Body of pancreas (tissue), 4 donors: ENCODE data around the gene COL15A1. TPM values are rescaled to one million over a fixed set of nuclear protein-coding genes. Genes with fewer than 3 reads are reported as not detected.

Experiments used
- ATAC-seq: fragments of 150-250 bp; one replicate; pipeline ENCODE4 v1.9.1; 2016
- DNase-seq, 4 donors: peaks; one replicate each; pipeline ENCODE4 v3.0.0-alpha.2; 2019
- H3K27ac ChIP-seq, 4 donors: fragments of 200-600 bp; sonication (generic); 1 replicate in 3 of 4; 2 replicates in 1 of 4; pipeline versions ENCODE4 v1.5.1 to v1.6.1; 2016 to 2019; ENCODE audit warnings: mild to moderate bottlenecking in 1 of 4, mixed read lengths in 1 of 4, moderate library complexity in 1 of 4
- H3K27me3 ChIP-seq, 2 donors: fragments of 200-600 bp; sonication (generic); one replicate each; pipeline ENCODE4 v1.6.0; 2016; ENCODE audit warnings: mild to moderate bottlenecking in 1 of 2
- H3K36me3 ChIP-seq, 2 donors: fragments of 200-600 bp; sonication (generic); replicated peaks in 1 of 2; 2 replicates each; pipeline ENCODE4 v1.5.1; 2016; ENCODE audit warnings: low read depth in 2 of 2; ENCODE audit not compliant: insufficient read depth in 1 of 2
- H3K4me1 ChIP-seq: fragments of 200-600 bp; sonication (generic); one replicate; pipeline ENCODE4 v1.6.0; 2016
- H3K4me3 ChIP-seq, 2 donors: fragments of 200-600 bp; sonication (generic); 1 replicate in 1 of 2; 2 replicates in 1 of 2; pipeline ENCODE4 v1.5.1; 2016 to 2019
- H3K9me3 ChIP-seq, 3 donors: fragments of 200-600 bp; sonication (generic); 1 replicate in 2 of 3; 2 replicates in 1 of 3; pipeline ENCODE4 v1.5.1; 2016
- CTCF ChIP-seq, 7 experiments: fragments of 450-650 bp in 4 of 7; fragments of 200-600 bp in 3 of 7; sonication (generic) in 3 of 7; IDR thresholded peaks; one replicate each; pipeline ENCODE4 v1.5.1; 2016 to 2019; ENCODE audit warnings: antibody characterized with exemption in 7 of 7
- POLR2A ChIP-seq, 3 donors: fragments of 450-650 bp; IDR thresholded peaks; one replicate each; pipeline ENCODE4 v1.6.1; 2016; ENCODE audit warnings: antibody characterized with exemption in 3 of 3, mild to moderate bottlenecking in 2 of 3
- WGBS, 2 donors: methylation state at CpG; one replicate each; pipeline ENCODE4 v1.1.5; 2017; 5-methylcytosine and 5-hydroxymethylcytosine counted together
- intact Hi-C: fragments of 100-400 bp; cut with DNase I; formaldehyde crosslinking; loops from one replicate; pipeline ENCODE4 v1.15.1; 2023
- total RNA-seq, 2 donors: library from RNA; depleted of rRNA; stranded (reverse); fragments of >200 nt; gene quantifications; one replicate each; pipeline ENCODE4 v1.1.0, GENCODE V29; 2016

Gene COL15A1
- total RNA-seq, 2 donors from 2014 or later, result 6.7 to 55.4 TPM

GRCh38 chr9:99031994-99032393 is 88.3 kb downstream of the COL15A1 start:
- no peak for ATAC-seq
- Histone ChIP-seq H3K27me3 (no peaks in the 10 kb centered on the region), H3K9me3 (no peaks in the 10 kb centered on the region), H3K27ac (no peak overlapping the region), H3K4me3 (no peak overlapping the region), H3K36me3 (no peaks in the 10 kb centered on the region), H3K4me1 (no peaks in the 10 kb centered on the region)
- intact Hi-C loops, result no loop called here
- no peak for DNase-seq
- 86 to 90% methylated on average over 5 of the region's 5 CpGs for WGBS, 2 donors
- TF ChIP-seq CTCF (IDR thresholded peaks at IDR 0.05) (no peak), POLR2A (IDR thresholded peaks at IDR 0.05) (no peak)

DNA sequence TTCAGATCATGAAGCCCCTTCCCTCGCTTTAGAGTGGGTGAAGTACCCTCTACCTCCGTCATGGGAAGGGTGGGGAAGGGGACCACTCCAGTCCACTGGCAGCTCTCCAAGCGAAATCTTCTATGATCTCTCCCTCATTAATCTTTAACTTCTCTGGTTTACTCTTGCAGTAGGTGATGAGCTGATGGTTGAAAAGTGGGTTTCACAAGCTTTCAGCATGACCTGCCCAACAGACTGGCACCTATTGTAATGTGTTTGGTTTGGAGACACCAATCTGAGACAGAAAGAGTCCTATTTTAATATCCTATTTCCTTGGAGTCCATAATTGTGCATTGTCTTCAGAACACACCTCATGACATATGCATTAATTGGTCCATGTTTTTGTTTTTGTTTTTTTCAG is 90.4 kb downstream of the COL15A1 start:
- Histone ChIP-seq H3K27me3 (no peaks in the 10 kb centered on the region), H3K4me1 (no peaks in the 10 kb centered on the region), H3K27ac (no peak overlapping the region), H3K4me3 (no peak overlapping the region), H3K36me3 (no peaks in the 10 kb centered on the region), H3K9me3 (no peaks in the 10 kb centered on the region)
- intact Hi-C loops, result no loop called here
- no peak for ATAC-seq
- no peak for DNase-seq
- TF ChIP-seq POLR2A (IDR thresholded peaks at IDR 0.05), result no peak
- TF ChIP-seq CTCF (IDR thresholded peaks at IDR 0.05), result no peak
- WGBS, 2 donors, result 84% methylated on average over 3 of the region's 3 CpGs

DNA sequence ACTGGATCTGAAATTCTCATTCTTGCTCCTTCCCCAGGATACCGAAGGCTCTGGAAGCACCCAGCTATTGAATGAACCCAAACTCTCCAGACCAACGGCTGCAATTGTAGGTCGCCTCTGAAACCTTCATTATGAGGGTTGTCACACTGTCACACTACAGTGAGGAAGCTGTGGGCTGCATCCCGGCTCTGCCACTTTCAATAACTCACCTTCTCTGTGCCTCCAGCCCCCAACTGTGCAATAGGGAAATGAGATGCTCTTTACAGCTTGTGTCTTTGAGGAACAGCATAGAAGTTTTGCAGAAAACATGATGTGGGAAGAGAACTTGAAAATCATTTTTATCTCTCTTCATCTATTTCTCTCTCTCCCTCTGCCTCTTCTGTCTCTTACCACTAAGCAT is 91.6 kb downstream of the COL15A1 start:
- DNase-seq (no peak), ATAC-seq (no peak)
- no peak overlapping the region for H3K4me3 ChIP-seq
- intact Hi-C loops, result no loop called here
- H3K9me3 ChIP-seq, result no peaks in the 10 kb centered on the region
- no peaks in the 10 kb centered on the region for H3K36me3 ChIP-seq
- 82 to 85% methylated on average over 4 of the region's 4 CpGs for WGBS, 2 donors
- H3K27ac ChIP-seq, result no peak overlapping the region
- H3K27me3 ChIP-seq, result no peaks in the 10 kb centered on the region
- TF ChIP-seq CTCF (IDR thresholded peaks at IDR 0.05) (no peak), POLR2A (IDR thresholded peaks at IDR 0.05) (no peak)
- H3K4me1 ChIP-seq, result no peaks in the 10 kb centered on the region

GRCh38 chr9:99037769-99038483 is 94.2 kb downstream of the COL15A1 start:
- no peaks in the 10 kb centered on the region for H3K36me3 ChIP-seq
- ATAC-seq, result no peak
- no peaks in the 10 kb centered on the region for H3K9me3 ChIP-seq
- H3K4me3 ChIP-seq, result no peak overlapping the region
- H3K27me3 ChIP-seq, result no peaks in the 10 kb centered on the region
- DNase-seq, result no peak
- 79% methylated on average over 7 of the region's 7 CpGs for WGBS, 2 donors
- TF ChIP-seq POLR2A (IDR thresholded peaks at IDR 0.05) (no peak), CTCF (IDR thresholded peaks at IDR 0.05) (no peak)
- intact Hi-C loops, result no loop called here
- H3K4me1 ChIP-seq, result no peaks in the 10 kb centered on the region
- H3K27ac ChIP-seq, result no peak overlapping the region

GRCh38 chr9:99038484-99038820 is 94.7 kb downstream of the COL15A1 start:
- Histone ChIP-seq H3K4me3 (no peak overlapping the region), H3K4me1 (no peaks in the 10 kb centered on the region), H3K9me3 (no peaks in the 10 kb centered on the region), H3K27ac (no peak overlapping the region), H3K36me3 (no peaks in the 10 kb centered on the region), H3K27me3 (no peaks in the 10 kb centered on the region)
- TF ChIP-seq POLR2A (IDR thresholded peaks at IDR 0.05) (no peak), CTCF (IDR thresholded peaks at IDR 0.05) (no peak)
- ATAC-seq (no peak), DNase-seq (no peak)
- intact Hi-C loops, result no loop called here
- 65 to 79% methylated on average over 7 of the region's 7 CpGs for WGBS, 2 donors
